Measurements from ENCODE around the gene RIPOR2.

Gene RIPOR2

DNA sequence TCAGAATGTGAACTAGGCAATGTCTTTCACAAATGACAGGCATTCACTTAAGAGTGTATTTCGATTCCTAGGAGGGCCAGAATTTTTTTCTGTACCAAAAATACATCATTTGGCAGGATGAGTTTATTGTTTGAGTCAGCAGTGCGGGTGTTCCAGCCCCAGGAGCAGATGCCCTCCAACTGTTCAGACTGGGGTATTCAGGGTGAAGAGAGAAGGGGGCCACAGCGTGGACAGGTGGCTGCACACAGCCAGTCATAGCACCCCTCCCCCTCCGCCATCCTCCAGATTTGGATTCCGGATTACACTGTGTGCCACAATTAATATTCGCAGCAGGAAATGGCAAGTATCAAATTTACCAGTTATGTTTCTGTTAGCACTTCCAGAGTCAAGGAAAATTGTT, 38.6 kb downstream of the RIPOR2 start (continued):
- TF ChIP-seq ZNF155 (tag by site-specific recombination; IDR thresholded peaks at IDR 0.05) = no peak
- TF ChIP-seq, protein P1, sequence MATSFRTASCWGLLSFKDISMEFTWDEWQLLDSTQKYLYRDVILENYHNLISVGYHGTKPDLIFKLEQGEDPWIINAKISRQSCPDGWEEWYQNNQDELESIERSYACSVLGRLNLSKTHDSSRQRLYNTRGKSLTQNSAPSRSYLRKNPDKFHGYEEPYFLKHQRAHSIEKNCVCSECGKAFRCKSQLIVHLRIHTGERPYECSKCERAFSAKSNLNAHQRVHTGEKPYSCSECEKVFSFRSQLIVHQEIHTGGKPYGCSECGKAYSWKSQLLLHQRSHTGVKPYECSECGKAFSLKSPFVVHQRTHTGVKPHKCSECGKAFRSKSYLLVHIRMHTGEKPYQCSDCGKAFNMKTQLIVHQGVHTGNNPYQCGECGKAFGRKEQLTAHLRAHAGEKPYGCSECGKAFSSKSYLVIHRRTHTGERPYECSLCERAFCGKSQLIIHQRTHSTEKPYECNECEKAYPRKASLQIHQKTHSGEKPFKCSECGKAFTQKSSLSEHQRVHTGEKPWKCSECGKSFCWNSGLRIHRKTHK (tag by site-specific recombination; IDR thresholded peaks at IDR 0.05) = no peak

DNA sequence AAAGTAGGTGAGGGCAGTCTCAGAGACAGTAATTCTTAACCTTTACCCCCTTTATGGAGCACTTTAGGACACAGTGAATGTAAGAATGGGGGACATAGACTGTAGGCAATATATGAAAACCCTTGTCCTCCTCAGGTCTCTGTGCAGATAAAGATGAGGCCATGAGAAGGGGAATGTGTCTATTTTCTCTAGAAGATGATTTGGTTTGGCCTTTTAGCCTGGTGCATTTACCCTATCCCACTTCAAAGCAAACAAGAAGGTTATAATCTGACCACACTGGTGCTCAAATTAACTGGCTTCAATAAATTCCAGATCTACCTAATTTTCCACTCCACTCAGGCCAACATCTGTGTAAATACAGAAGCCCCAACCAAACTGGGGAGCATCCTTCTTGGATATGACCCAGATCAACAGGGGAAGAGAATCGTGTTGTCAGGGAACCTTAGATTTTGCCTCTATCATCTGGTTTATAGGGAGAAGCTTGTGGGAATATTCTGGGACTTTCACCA, 42.4 kb downstream of the RIPOR2 start:
- TF ChIP-seq, protein P2, sequence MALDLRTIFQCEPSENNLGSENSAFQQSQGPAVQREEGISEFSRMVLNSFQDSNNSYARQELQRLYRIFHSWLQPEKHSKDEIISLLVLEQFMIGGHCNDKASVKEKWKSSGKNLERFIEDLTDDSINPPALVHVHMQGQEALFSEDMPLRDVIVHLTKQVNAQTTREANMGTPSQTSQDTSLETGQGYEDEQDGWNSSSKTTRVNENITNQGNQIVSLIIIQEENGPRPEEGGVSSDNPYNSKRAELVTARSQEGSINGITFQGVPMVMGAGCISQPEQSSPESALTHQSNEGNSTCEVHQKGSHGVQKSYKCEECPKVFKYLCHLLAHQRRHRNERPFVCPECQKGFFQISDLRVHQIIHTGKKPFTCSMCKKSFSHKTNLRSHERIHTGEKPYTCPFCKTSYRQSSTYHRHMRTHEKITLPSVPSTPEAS (tag by site-specific recombination; IDR thresholded peaks at IDR 0.05) = no peak
- TF ChIP-seq ZNF473 (tag by site-specific recombination; IDR thresholded peaks at IDR 0.05) = no peak
- no peak for TF ChIP-seq ZNF785 (tag by site-specific recombination; IDR thresholded peaks at IDR 0.05)
- no peak for TF ChIP-seq YY2 (tag by site-specific recombination; IDR thresholded peaks at IDR 0.05)
- TF ChIP-seq ZNF37A (tag by site-specific recombination; IDR thresholded peaks at IDR 0.05) = no peak
- TF ChIP-seq ZNF548 (tag by site-specific recombination; IDR thresholded peaks at IDR 0.05) = no peak
- no peak for TF ChIP-seq KLF16 (tag by site-specific recombination; IDR thresholded peaks at IDR 0.05)
- no peak for TF ChIP-seq ZNF670 (tag by site-specific recombination; IDR thresholded peaks at IDR 0.05; ENCODE audit: low read depth)
- TF ChIP-seq ZNF623 (tag by site-specific recombination; IDR thresholded peaks at IDR 0.05) = no peak
- no peak for TF ChIP-seq SP2 (tag by site-specific recombination; IDR thresholded peaks at IDR 0.05)
- TF ChIP-seq, protein P3, sequence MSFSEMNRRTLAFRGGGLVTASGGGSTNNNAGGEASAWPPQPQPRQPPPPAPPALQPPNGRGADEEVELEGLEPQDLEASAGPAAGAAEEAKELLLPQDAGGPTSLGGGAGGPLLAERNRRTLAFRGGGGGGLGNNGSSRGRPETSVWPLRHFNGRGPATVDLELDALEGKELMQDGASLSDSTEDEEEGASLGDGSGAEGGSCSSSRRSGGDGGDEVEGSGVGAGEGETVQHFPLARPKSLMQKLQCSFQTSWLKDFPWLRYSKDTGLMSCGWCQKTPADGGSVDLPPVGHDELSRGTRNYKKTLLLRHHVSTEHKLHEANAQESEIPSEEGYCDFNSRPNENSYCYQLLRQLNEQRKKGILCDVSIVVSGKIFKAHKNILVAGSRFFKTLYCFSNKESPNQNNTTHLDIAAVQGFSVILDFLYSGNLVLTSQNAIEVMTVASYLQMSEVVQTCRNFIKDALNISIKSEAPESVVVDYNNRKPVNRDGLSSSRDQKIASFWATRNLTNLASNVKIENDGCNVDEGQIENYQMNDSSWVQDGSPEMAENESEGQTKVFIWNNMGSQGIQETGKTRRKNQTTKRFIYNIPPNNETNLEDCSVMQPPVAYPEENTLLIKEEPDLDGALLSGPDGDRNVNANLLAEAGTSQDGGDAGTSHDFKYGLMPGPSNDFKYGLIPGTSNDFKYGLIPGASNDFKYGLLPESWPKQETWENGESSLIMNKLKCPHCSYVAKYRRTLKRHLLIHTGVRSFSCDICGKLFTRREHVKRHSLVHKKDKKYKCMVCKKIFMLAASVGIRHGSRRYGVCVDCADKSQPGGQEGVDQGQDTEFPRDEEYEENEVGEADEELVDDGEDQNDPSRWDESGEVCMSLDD (tag by site-specific recombination; IDR thresholded peaks at IDR 0.05) = no peak
- no peak for TF ChIP-seq ZNF677 (tag by site-specific recombination; IDR thresholded peaks at IDR 0.05)
- TF ChIP-seq, protein P4, sequence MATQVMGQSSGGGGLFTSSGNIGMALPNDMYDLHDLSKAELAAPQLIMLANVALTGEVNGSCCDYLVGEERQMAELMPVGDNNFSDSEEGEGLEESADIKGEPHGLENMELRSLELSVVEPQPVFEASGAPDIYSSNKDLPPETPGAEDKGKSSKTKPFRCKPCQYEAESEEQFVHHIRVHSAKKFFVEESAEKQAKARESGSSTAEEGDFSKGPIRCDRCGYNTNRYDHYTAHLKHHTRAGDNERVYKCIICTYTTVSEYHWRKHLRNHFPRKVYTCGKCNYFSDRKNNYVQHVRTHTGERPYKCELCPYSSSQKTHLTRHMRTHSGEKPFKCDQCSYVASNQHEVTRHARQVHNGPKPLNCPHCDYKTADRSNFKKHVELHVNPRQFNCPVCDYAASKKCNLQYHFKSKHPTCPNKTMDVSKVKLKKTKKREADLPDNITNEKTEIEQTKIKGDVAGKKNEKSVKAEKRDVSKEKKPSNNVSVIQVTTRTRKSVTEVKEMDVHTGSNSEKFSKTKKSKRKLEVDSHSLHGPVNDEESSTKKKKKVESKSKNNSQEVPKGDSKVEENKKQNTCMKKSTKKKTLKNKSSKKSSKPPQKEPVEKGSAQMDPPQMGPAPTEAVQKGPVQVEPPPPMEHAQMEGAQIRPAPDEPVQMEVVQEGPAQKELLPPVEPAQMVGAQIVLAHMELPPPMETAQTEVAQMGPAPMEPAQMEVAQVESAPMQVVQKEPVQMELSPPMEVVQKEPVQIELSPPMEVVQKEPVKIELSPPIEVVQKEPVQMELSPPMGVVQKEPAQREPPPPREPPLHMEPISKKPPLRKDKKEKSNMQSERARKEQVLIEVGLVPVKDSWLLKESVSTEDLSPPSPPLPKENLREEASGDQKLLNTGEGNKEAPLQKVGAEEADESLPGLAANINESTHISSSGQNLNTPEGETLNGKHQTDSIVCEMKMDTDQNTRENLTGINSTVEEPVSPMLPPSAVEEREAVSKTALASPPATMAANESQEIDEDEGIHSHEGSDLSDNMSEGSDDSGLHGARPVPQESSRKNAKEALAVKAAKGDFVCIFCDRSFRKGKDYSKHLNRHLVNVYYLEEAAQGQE (tag by site-specific recombination; IDR thresholded peaks at IDR 0.05) = no peak
- no peak for TF ChIP-seq ZSCAN30 (tag by site-specific recombination; IDR thresholded peaks at IDR 0.05)
- TF ChIP-seq KLF7 (tag by site-specific recombination; IDR thresholded peaks at IDR 0.05; ENCODE audit: borderline replicate concordance) = no peak
- no peak for TF ChIP-seq ZNF768 (tag by site-specific recombination; IDR thresholded peaks at IDR 0.05)
- no peak for TF ChIP-seq MYNN (tag by site-specific recombination; IDR thresholded peaks at IDR 0.05; ENCODE audit: borderline replicate concordance)
- TF ChIP-seq ZNF629 (tag by site-specific recombination; IDR thresholded peaks at IDR 0.05) = no peak
- TF ChIP-seq ZNF248 (tag by site-specific recombination; IDR thresholded peaks at IDR 0.05) = no peak
- ChIA-PET CTCF (interaction anchor here (1.7 kb wide), 1 partner anchor 98 kb away, joined by 7 read pairs; no protein-coding TSS in a partner anchor), POLR2A (no interaction called here)
- Histone ChIP-seq H3K4me1 (ENCODE audit: control insufficient read depth, insufficient read depth, low read length) (no peaks in the 10 kb centered on the region), H3K36me3 (ENCODE audit: control insufficient read depth in 2 of 2, insufficient read depth in 1 of 2, low read length in 2 of 2) (no peaks in the 10 kb centered on the region), H3K9me3 (ENCODE audit: control insufficient read depth, insufficient read depth, low read depth, low read length) (no peaks in the 10 kb centered on the region), H3K4me3 (ENCODE audit: low read depth, low read length) (no peak overlapping the region), H3K27ac (ENCODE audit: extremely low read depth, low read depth, low read length) (no peak overlapping the region)

Data from HEK293 (cell line).